ENCODE results near the gene CENPE. TPM values are rescaled to one million over a fixed set of nuclear protein-coding genes. Genes with fewer than 3 reads are reported as not detected.

The CENPE gene
- total RNA-seq, 1 experiment from 2014 or later, result 28.7 TPM

DNA sequence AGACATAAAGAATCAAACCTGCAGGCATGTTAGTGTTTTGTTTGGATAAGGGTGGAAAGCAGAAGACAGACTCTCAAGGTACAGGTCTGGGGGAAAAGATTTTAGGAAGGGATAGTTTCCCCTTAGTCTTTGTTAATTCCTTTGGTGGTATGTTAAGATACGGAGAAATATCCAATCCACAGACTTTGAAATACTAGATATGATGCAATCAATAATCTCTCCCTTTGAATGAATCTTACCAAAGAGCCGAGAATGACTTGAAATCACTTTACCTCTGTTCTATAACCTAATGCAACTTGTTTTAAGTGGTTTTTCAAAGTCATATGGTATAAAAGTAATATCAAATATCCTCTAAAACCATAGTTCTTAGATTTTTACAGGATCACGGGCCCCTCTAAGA lies 93.3 kb downstream of the CENPE start:
- Histone ChIP-seq H4K20me1 (ENCODE audit: insufficient read depth) (no peaks in the 10 kb centered on the region), H3K27ac (no peak overlapping the region), H3K79me2 (ENCODE audit: low read depth) (no peaks in the 10 kb centered on the region), H3K9me3 (ENCODE audit: insufficient read depth, low read depth) (no peaks in the 10 kb centered on the region), H3K4me1 (replicated peaks; ENCODE audit: insufficient read depth) (no peaks in the 10 kb centered on the region), H3F3A (ENCODE audit: insufficient read depth, low read depth) (no peaks in the 10 kb centered on the region), H3K4me2 (no peak overlapping the region), H3K36me3 (ENCODE audit: low read depth) (0 out of 2 replicates have a peak, but pooled peaks cover 5% of the 10 kb centered on the region), H3K9me2 (ENCODE audit: insufficient read depth) (no peaks in the 10 kb centered on the region), H3K4me3 (no peak overlapping the region), H3K27me3 (ENCODE audit: insufficient read depth, low read depth) (no peaks in the 10 kb centered on the region), H2AFZ (no peak overlapping the region)
- intact Hi-C loops (cut with micrococcal nuclease; ENCODE audit: unreplicated experiment), result no loop called here
- no TSS peak for BruUV-seq (replicated peaks)
- ChIA-PET CTCF (no interaction called here), POLR2A (ENCODE audit: unreplicated experiment) (no interaction called here)
- TF ChIP-seq EZH2 (IDR thresholded peaks at IDR 0.05; ENCODE audit: low read depth), result no peak
- TF ChIP-seq, protein P1, sequence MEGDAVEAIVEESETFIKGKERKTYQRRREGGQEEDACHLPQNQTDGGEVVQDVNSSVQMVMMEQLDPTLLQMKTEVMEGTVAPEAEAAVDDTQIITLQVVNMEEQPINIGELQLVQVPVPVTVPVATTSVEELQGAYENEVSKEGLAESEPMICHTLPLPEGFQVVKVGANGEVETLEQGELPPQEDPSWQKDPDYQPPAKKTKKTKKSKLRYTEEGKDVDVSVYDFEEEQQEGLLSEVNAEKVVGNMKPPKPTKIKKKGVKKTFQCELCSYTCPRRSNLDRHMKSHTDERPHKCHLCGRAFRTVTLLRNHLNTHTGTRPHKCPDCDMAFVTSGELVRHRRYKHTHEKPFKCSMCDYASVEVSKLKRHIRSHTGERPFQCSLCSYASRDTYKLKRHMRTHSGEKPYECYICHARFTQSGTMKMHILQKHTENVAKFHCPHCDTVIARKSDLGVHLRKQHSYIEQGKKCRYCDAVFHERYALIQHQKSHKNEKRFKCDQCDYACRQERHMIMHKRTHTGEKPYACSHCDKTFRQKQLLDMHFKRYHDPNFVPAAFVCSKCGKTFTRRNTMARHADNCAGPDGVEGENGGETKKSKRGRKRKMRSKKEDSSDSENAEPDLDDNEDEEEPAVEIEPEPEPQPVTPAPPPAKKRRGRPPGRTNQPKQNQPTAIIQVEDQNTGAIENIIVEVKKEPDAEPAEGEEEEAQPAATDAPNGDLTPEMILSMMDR (conservative IDR thresholded peaks at IDR 0.05), result no peak
- no peak for DNase-seq

DNA sequence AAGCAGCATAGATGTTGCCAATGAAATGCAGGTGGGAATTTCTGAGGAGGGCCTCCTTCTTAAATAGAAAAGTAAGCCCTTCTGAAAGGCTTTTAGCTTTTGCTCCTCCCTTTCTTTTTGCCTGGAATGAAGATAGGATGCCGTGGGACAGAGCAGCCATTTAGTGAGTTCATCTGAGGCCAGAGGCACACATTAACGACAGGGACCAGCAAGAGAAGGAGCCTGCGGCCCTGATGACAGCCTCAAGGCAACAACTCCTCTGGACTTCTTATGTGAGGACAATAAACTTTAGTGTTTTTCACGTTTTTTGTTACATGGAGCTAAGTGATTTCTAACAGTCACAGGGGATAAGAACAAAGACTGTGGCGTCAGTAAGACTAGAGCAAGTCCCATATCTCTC lies 97.5 kb downstream of the CENPE start:
- POLR2A ChIA-PET (ENCODE audit: unreplicated experiment), result no interaction called here
- intact Hi-C loops (cut with micrococcal nuclease; ENCODE audit: unreplicated experiment), result no loop called here
- TF ChIP-seq EZH2 (IDR thresholded peaks at IDR 0.05; ENCODE audit: low read depth), result no peak
- TF ChIP-seq, protein P1 (conservative IDR thresholded peaks at IDR 0.05), result no peak
- Histone ChIP-seq H4K20me1 (ENCODE audit: insufficient read depth) (no peaks in the 10 kb centered on the region), H3K4me1 (replicated peaks; ENCODE audit: insufficient read depth) (no peaks in the 10 kb centered on the region), H3F3A (ENCODE audit: insufficient read depth, low read depth) (no peaks in the 10 kb centered on the region), H3K27me3 (ENCODE audit: insufficient read depth, low read depth) (no peaks in the 10 kb centered on the region), H3K79me2 (ENCODE audit: low read depth) (no peaks in the 10 kb centered on the region), H3K27ac (no peak overlapping the region), H2AFZ (no peak overlapping the region), H3K36me3 (ENCODE audit: low read depth) (no peaks in the 10 kb centered on the region), H3K9me2 (ENCODE audit: insufficient read depth) (no peaks in the 10 kb centered on the region), H3K9me3 (ENCODE audit: insufficient read depth, low read depth) (no peaks in the 10 kb centered on the region), H3K4me3 (no peak overlapping the region), H3K4me2 (no peak overlapping the region)
- DNase-seq, result no peak
- CTCF ChIA-PET, result interaction anchor here (1.3 kb wide), 1 partner anchor 670 kb away, joined by 5 read pairs; no protein-coding TSS in a partner anchor
- BruUV-seq (replicated peaks), result no TSS peak

DNA sequence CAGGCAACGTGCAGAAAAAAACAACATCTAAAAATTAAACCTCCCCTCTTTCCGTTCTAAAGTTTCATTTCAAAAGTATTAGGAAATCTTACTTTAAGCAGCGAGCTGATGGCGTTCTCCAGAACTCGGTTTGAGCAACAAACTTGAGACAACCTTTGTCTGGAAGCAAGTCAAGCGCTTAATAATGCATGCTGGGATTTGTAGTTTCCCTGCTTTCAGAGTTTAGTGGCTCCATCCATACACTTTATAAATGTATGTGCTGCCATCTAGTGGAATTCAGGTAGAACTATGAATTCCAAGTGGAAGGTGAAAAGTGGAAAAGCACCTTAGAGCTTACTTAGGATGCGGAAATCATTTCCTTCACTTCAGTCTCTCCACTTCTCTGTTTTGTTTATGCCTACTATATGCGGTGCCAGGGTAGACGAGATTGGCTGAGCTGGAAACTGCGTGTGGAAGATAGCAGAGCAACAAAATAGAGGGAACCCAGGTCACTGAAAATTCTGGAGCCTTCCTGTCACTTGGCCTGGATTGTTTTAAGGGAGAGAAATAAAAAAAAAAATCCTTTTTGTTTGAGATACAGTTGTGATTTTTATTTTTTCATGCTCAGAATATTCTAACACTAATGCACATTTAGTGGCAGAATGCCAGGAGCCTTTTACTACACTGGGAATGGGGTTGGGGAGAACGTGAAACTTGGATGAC lies 98.3 kb downstream of the CENPE start, which contains the start of gene BDH2:
Gene BDH2, minus strand, starts transcription at position 144 of the 702 bp plus-strand sequence. CDS start 3,580 bp downstream, outside the sequence.
- H3K9me3 ChIP-seq (ENCODE audit: insufficient read depth, low read depth), result no peaks in the 10 kb centered on the region
- H3K4me2 ChIP-seq, result peak within 1 kb of the TSS; percentile 76
- H3K4me3 ChIP-seq, result peak within 1 kb of the TSS; percentile 52; the same call in 1 of the 2 replicates
- H3F3A ChIP-seq (ENCODE audit: insufficient read depth, low read depth), result no peaks in the 10 kb centered on the region
- no TSS peak for BruUV-seq (replicated peaks)
- intact Hi-C loops (cut with micrococcal nuclease; ENCODE audit: unreplicated experiment), result loop anchor here (5.0 to 10.0 kb wide), 4 partner anchors 83 to 835 kb away; partner anchors contain the start of genes SLC39A8 and SLC9B1
- H3K27me3 ChIP-seq (ENCODE audit: insufficient read depth, low read depth), result no peaks in the 10 kb centered on the region
- H3K36me3 ChIP-seq (ENCODE audit: low read depth), result no peaks in the 10 kb centered on the region
- peak within 1 kb of the TSS; percentile 74 for H2AFZ ChIP-seq
- H3K4me1 ChIP-seq (replicated peaks; ENCODE audit: insufficient read depth), result no peaks in the 10 kb centered on the region
- TF ChIP-seq, protein P1 (conservative IDR thresholded peaks at IDR 0.05), result peak; percentile 75
- TF ChIP-seq EZH2 (IDR thresholded peaks at IDR 0.05; ENCODE audit: low read depth), result no peak
- ChIA-PET CTCF (interaction anchor here (1.3 kb wide), 1 partner anchor 669 kb away, joined by 5 read pairs; no protein-coding TSS in a partner anchor), POLR2A (ENCODE audit: unreplicated experiment) (interaction anchor here (0.7 kb wide), 1 partner anchor 72 kb away, joined by 3 read pairs; no protein-coding TSS in a partner anchor)
- H4K20me1 ChIP-seq (ENCODE audit: insufficient read depth), result no peaks in the 10 kb centered on the region
- no peaks in the 10 kb centered on the region for H3K9me2 ChIP-seq (ENCODE audit: insufficient read depth)
- no peak within 1 kb of the TSS for H3K27ac ChIP-seq
- DNase-seq, result peak; percentile 15 to 84
- H3K79me2 ChIP-seq (ENCODE audit: low read depth), result no peaks in the 10 kb centered on the region

All from PC-9 (cell line).